GM12878 (cell line): ENCODE measurements around the gene CNGB1. TPM values are rescaled to one million over a fixed set of nuclear protein-coding genes. Genes with fewer than 3 reads are reported as not detected.

Source experiments
- ATAC-seq: fragments of 200-7000 bp; cut with Tn5 transposase; 3 replicates; pipeline ENCODE4 v1.9.1; 2020; ENCODE audit warnings: mild to moderate bottlenecking, moderate library complexity
- BruUV-seq: library from RNA; stranded (reverse); fragments of 400-500 nt; replicated peaks from 2 replicates; lab custom pipeline; 2021; lab: Mats Ljungman, UMichigan
- CTCF ChIA-PET: fragments of 300-600 bp; sonication (Branson Sonifier 250); formaldehyde crosslinking; extraction: SDS; loops from one replicate; lab custom pipeline; 2021; ENCODE audit warnings: inconsistent platforms; lab: Yijun Ruan, JAX
- POLR2A ChIA-PET: fragments of 350-600 bp; formaldehyde crosslinking; extraction: SDS; loops from one replicate; lab custom pipeline; 2021; ENCODE audit warnings: inconsistent platforms; lab: Charles Lee
- RAD21 ChIA-PET: fragments of 300-600 bp; sonication (Branson Sonifier 250); formaldehyde crosslinking; loops from one replicate; lab custom pipeline; 2023; ENCODE audit warnings: antibody characterized with exemption; ENCODE audit not compliant: unreplicated experiment; lab: Charles Lee
- SMC1A ChIA-PET: fragments of 300-600 bp; sonication (Branson Sonifier 250); formaldehyde crosslinking; loops from one replicate; lab custom pipeline; 2023; ENCODE audit not compliant: unreplicated experiment, uncharacterized antibody; lab: Charles Lee
- DNase-seq: peaks from one replicate; pipeline ENCODE4 v3.0.0-alpha.2; 2011; ENCODE audit warnings: low read depth, low spot score
- FAIRE-seq: peaks from 3 replicates; lab custom pipeline; 2011; peaks lifted over from hg19 to GRCh38; lab: Jason Lieb, UNC
- H2AFZ ChIP-seq: 2 replicates; pipeline ENCODE4 v1.6.0; 2011; ENCODE audit warnings: low read depth, low read length, control low read depth; ENCODE audit not compliant: control insufficient read depth
- H3K27ac ChIP-seq: 2 replicates; pipeline ENCODE4 v1.5.1; 2011; ENCODE audit warnings: control low read depth; ENCODE audit not compliant: control insufficient read depth, insufficient read depth
- H3K27me3 ChIP-seq, 2 experiments: replicated peaks in 1 of 2; 2 replicates each; pipeline versions ENCODE4 v1.6.0 to v1.6.1; 2011; ENCODE audit warnings: low read length in 1 of 2; ENCODE audit not compliant: control insufficient read depth in 2 of 2, insufficient read depth in 2 of 2
- H3K36me3 ChIP-seq, 2 experiments: 2 replicates each; pipeline ENCODE4 v1.5.1; 2011; ENCODE audit warnings: low read length in 1 of 2; ENCODE audit not compliant: control insufficient read depth in 2 of 2, insufficient read depth in 2 of 2
- H3K4me1 ChIP-seq: 2 replicates; pipeline ENCODE4 v1.6.1; 2011; ENCODE audit warnings: mild to moderate bottlenecking, low read length, moderate library complexity, mixed read lengths; ENCODE audit not compliant: control insufficient read depth, insufficient read depth
- H3K4me2 ChIP-seq: 2 replicates; pipeline ENCODE4 v1.6.0; 2011; ENCODE audit warnings: control low read depth; ENCODE audit not compliant: control insufficient read depth, insufficient read depth
- H3K4me3 ChIP-seq: fragments of 200-600 bp; sonication (generic); 2 replicates; pipeline ENCODE4 v1.5.1; 2016
- H3K79me2 ChIP-seq: 2 replicates; pipeline ENCODE4 v1.6.0; 2011; ENCODE audit warnings: low read length; ENCODE audit not compliant: control insufficient read depth, insufficient read depth
- H3K9ac ChIP-seq: 2 replicates; pipeline ENCODE4 v1.8.0; 2011; ENCODE audit warnings: low read length, control low read depth, mixed read lengths; ENCODE audit not compliant: control insufficient read depth, insufficient read depth
- H3K9me3 ChIP-seq: replicated peaks from 3 replicates; pipeline ENCODE4 v1.5.1; 2011; ENCODE audit warnings: mild to moderate bottlenecking, low read length; ENCODE audit not compliant: control insufficient read depth, insufficient read depth
- H4K20me1 ChIP-seq: 2 replicates; pipeline ENCODE4 v1.6.0; 2011; ENCODE audit not compliant: control insufficient read depth, insufficient read depth
- BRCA1 ChIP-seq: IDR thresholded peaks from 2 replicates; pipeline ENCODE4 v1.6.1; 2011; ENCODE audit warnings: low read depth, low read length, improper control_type of control experiment
- CEBPB ChIP-seq, 2 experiments: fragments of 150-350 bp in 1 of 2; IDR thresholded peaks; 2 replicates each; pipeline ENCODE4 v1.6.1; 2012 to 2014; ENCODE audit warnings: low read depth in 2 of 2, low read length in 2 of 2, borderline replicate concordance in 1 of 2, inconsistent platforms in 1 of 2
- CTCF ChIP-seq, 3 experiments: IDR thresholded peaks in 2 of 3; conservative IDR thresholded peaks in 1 of 3; 2 replicates each; pipeline ENCODE4 v1.5.1; 2011; ENCODE audit warnings: low read depth in 3 of 3, low read length in 3 of 3, mild to moderate bottlenecking in 3 of 3, control low read depth in 2 of 3, moderate library complexity in 2 of 3, inconsistent platforms in 1 of 3, mixed read lengths in 1 of 3; ENCODE audit not compliant: control insufficient read depth in 2 of 3, insufficient read depth in 1 of 3; ENCODE audit errors: extremely low read depth in 1 of 3
- DPF2 ChIP-seq: fragments of 450-650 bp; IDR thresholded peaks from 2 replicates; pipeline ENCODE4 v1.6.1; 2017; ENCODE audit warnings: mild to moderate bottlenecking
- FOXK2 ChIP-seq: fragments of 450-650 bp; IDR thresholded peaks from 2 replicates; pipeline ENCODE4 v1.6.1; 2017; ENCODE audit warnings: mild to moderate bottlenecking, moderate library complexity
- IRF5 ChIP-seq: fragments of 450-650 bp; IDR thresholded peaks from 2 replicates; pipeline ENCODE4 v1.6.1; 2017; ENCODE audit warnings: borderline replicate concordance
- MTA2 ChIP-seq: fragments of 450-650 bp; IDR thresholded peaks from 2 replicates; pipeline ENCODE4 v1.6.1; 2016; ENCODE audit warnings: low read depth, mild to moderate bottlenecking, moderate library complexity
- MYB ChIP-seq: fragments of 150-350 bp; IDR thresholded peaks from 2 replicates; pipeline ENCODE4 v1.6.1; 2014; ENCODE audit warnings: mild to moderate bottlenecking, low read depth, low read length, borderline replicate concordance
- NFYA ChIP-seq: IDR thresholded peaks from 2 replicates; pipeline ENCODE4 v1.6.1; 2011; ENCODE audit warnings: low read depth, mild to moderate bottlenecking, low read length, improper control_type of control experiment, borderline replicate concordance
- NRF1 ChIP-seq: conservative IDR thresholded peaks from 2 replicates; pipeline ENCODE4 v1.6.1; 2011; ENCODE audit warnings: mild to moderate bottlenecking, low read depth, low read length, improper control_type of control experiment
- PAX5 ChIP-seq: IDR thresholded peaks from 2 replicates; pipeline ENCODE4 v1.6.1; 2011; ENCODE audit warnings: low read depth, low read length, borderline replicate concordance
- RB1 ChIP-seq: fragments of 450-650 bp; formaldehyde crosslinking; IDR thresholded peaks from 2 replicates; pipeline ENCODE4 v1.6.1; 2017; ENCODE audit warnings: mild to moderate bottlenecking, borderline replicate concordance
- SIN3A ChIP-seq: IDR thresholded peaks from 2 replicates; pipeline ENCODE4 v1.6.1; 2012; ENCODE audit warnings: low read depth, low read length, improper control_type of control experiment
- TCF7 ChIP-seq: IDR thresholded peaks from 2 replicates; pipeline ENCODE4 v1.6.1; 2014; ENCODE audit warnings: antibody characterized with exemption, borderline replicate concordance
- USF2 ChIP-seq: IDR thresholded peaks from 2 replicates; pipeline ENCODE4 v1.6.1; 2011; ENCODE audit warnings: low read depth, low read length, improper control_type of control experiment, borderline replicate concordance
- ZNF274 ChIP-seq: IDR thresholded peaks from one replicate; pipeline ENCODE4 v1.8.0; 2011; ENCODE audit not compliant: insufficient read length, insufficient read depth
- WGBS: methylation state at CpG from one replicate; pipeline ENCODE4 v1.1.6; 2016; ENCODE audit warnings: low lambda C conversion rate; ENCODE audit not compliant: insufficient replicate concordance, insufficient coverage; ENCODE audit errors: missing lambda C conversion rate; 5-methylcytosine and 5-hydroxymethylcytosine counted together
- in situ Hi-C: fragments of 300-500 bp; cut with MboI; formaldehyde crosslinking; loops from 9 replicates; pipeline ENCODE4 v1.14.3; 2018; ENCODE audit warnings: mixed read lengths
- intact Hi-C: fragments of 100-400 bp; cut with micrococcal nuclease; formaldehyde crosslinking; loops from one replicate; pipeline ENCODE4 v1.14.2; 2022; ENCODE audit not compliant: unreplicated experiment
- polyA plus RNA-seq, 11 experiments: library from polyadenylated mRNA; depleted of rRNA in 4 of 11; unstranded in 6 of 11; stranded (reverse) in 5 of 11; fragments of >200 nt; fragmentation: Nextera tagmentation in 4 of 11; fragmentation: Illumina TruSeq in 1 of 11; extraction: Ambion mirVana in 4 of 11; extraction: Trizol in 1 of 11; gene quantifications; 1 replicate in 1 of 11; 2 replicates in 10 of 11; pipeline versions ENCODE4 v1.2.1 to v1.2.3, GENCODE V29; 2011 to 2016; ENCODE audit warnings: inconsistent platforms in 2 of 11, missing spikeins in 2 of 11, low read depth in 1 of 11
- total RNA-seq, 4 experiments: library from RNA; depleted of rRNA in 3 of 4; stranded (reverse); fragments of >200 nt in 3 of 4; fragmentation: Illumina TruSeq in 1 of 4; extraction: Trizol in 1 of 4; gene quantifications; 2 replicates each; pipeline versions ENCODE4 v1.2.1 to v1.2.3, GENCODE V29; 2013 to 2021

Gene CNGB1
- total and polyA plus RNA-seq, 10 of the 15 experiments (the other 5 are each of a cell fraction or from before 2014, with no cell fraction given), result 0.03 TPM; not detected in 9

GRCh38 chr16:57923418-57923817, 47.5 kb downstream of the CNGB1 start:
- intact Hi-C loops, result no loop called here
- H3K4me1 ChIP-seq, result no peaks in the 10 kb centered on the region
- DNase-seq (no peak), FAIRE-seq (no peak), ATAC-seq (no peak)
- H4K20me1 ChIP-seq, result no peaks in the 10 kb centered on the region; the same call in 1 of the 2 replicates
- no peaks in the 10 kb centered on the region for H3K79me2 ChIP-seq
- in situ Hi-C loops, result no loop called here
- 18% methylated on average over 2 of the region's 2 CpGs for WGBS
- no peak overlapping the region for H3K4me2 ChIP-seq
- ChIA-PET CTCF (no interaction called here), POLR2A (no interaction called here), RAD21 (no interaction called here), SMC1A (no interaction called here)
- H3K27me3 ChIP-seq, result peaks cover 0 to 2% of the 10 kb centered on the region in 2 experiments; a peak in 2 of 4 replicates
- H3K27ac ChIP-seq, result no peak overlapping the region
- H3K9ac ChIP-seq, result no peak overlapping the region
- H3K4me3 ChIP-seq, result no peak overlapping the region
- no peaks in the 10 kb centered on the region for H3K36me3 ChIP-seq
- H3K9me3 ChIP-seq, result no peaks in the 10 kb centered on the region
- TF ChIP-seq IRF5 (no peak), FOXK2 (no peak), SIN3A (no peak), NRF1 (no peak), PAX5 (no peak), CTCF (IDR thresholded peaks at IDR 0.05 in 2 of 3, conservative IDR thresholded peaks at IDR 0.05 in 1 of 3; ENCODE audit: control insufficient read depth in 2 of 3, extremely low read depth in 1 of 3, insufficient read depth in 1 of 3, low read depth in 3 of 3, low read length in 3 of 3) (no peak), USF2 (no peak), NFYA (no peak), DPF2 (no peak), TCF7 (no peak), CEBPB (IDR thresholded peaks at IDR 0.05; ENCODE audit: borderline replicate concordance in 1 of 2, low read depth in 2 of 2, low read length in 2 of 2) (no peak), RB1 (no peak), BRCA1 (no peak), ZNF274 (no peak), MTA2 (no peak), MYB (no peak)
- BruUV-seq, result no TSS peak
- H2AFZ ChIP-seq, result no peak overlapping the region
